GM19463 (cell line): ENCODE data around the gene DPF1.

Source experiments
- ATAC-seq: cut with Tn5 transposase; IDR thresholded peaks from one replicate; pipeline ENCODE4 v1.9.1; 2021; ENCODE audit warnings: mild to moderate bottlenecking, moderate library complexity; ENCODE audit not compliant: unreplicated experiment

DPF1 gene

DNA sequence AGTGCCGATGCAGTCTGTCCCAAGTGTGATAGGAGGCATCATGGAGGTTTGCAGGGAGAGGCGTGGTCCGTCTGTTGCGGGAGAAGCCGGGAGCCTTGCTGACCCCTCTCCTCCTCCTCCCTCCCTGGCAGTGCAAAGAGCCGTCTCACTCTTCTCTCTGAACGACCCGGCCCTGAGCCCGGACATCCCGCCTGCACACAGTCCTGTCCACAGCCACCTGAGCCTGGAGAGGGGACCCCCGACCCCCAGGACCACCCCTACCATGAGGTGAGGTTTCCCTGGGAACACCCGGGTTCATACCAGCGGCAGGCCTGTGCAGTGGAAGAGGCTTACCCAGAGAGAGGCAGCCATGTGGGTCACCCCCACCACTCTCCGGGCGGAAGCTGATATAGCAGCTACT lies 22.3 kb downstream of the DPF1 start:
- no peak for ATAC-seq

GRCh38 chr19:38199340-38199739 lies 24.7 kb downstream of the DPF1 start:
- no peak for ATAC-seq

DNA sequence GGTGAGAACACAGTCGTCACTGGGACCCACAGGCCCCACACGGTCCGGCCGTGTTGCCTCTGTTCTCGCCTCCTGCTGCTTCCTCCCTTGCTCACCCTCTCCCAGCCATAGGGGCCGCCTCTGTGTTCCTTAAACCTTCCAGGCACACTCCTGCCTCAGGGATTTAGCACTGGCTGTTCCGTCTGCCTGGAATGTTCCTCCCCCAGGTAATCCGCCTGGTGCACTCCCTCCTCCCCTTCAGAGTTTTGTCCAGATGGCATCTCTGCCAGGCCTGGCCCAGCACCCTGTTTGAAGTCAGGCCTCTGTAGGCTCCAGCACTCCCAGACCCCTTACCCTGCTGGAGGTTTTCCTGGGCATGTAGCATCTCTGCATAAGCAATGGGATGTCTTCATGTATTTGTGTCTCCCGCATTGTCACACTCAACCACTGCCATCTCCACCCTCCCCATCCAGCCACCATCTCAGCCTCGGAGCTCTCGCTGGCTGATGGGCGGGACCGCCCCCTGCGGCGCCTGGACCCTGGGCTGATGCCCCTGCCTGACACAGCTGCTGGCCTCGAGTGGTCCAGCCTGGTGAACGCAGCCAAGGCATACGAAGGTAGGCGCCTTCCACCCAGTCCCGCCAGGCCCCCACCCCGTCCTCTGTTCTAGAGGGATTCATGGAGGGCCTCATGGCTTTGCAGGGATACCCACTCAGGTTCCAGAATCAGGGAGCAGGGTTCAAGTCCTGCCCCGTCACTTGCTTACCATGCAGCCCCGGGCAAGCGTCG lies 25.9 kb downstream of the DPF1 start:
- no peak for ATAC-seq

DNA sequence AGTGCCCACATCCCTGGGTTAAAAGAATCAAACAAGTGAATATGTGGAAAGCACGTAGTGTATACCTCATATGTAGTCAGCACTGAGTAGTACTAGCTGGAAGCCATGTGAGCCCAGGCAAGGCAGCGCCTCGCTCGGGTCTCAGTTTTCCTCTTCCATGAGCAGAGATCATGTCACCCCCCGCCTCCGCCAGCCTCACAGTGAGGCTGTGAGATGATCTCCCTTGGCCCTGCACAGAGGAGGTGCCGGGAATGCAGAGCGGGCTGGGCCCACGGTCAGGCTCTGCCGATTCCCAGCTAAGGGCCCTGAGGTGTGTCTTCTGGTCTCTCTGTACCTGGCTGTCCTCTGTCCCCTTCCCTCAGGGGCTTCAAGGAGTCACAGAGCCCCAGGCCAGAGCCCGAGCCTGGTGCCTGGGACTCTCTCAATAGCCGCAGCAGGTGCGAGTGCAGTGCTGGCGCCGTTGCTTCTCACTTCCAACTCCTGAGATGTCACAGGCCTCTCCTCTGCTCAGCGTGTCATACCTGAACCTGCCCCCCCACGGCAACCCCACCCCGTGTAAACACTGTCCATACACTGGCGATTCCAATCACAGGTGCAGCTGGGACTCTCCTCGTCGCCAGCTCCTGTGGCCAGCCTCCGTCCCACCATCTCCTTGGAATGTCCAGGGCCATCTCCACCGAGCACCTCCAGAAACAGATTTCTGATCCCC lies 26.9 kb downstream of the DPF1 start:
- no peak for ATAC-seq

- no peak for ATAC-seq
Observed at GRCh38 chr19:38196245-38196837, 27.7 kb downstream of the DPF1 start.

DNA sequence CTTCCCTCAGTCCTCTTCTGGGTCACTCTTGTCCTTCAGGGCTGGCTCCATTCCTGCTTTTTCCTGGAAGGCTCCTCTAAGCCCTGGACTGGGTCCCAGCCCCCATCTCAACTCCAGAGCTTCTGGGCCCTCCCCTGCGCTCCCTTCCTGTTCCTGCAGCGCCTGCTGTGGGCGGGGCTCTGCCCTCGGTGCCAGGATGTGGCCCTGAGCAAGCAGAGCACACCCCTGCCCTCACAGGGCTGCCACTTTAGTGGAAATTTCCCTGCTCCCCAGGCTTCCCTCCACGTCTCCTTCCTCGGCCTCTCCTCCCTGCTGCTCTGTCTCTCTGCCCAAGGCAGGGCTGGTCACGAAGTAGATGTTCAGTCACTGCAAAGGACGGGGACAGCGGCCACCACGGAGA lies 28.8 kb downstream of the DPF1 start:
- no peak for ATAC-seq

GRCh38 chr19:38194061-38194701 lies 29.8 kb downstream of the DPF1 start:
- ATAC-seq = no peak

GRCh38 chr19:38193445-38193844 lies 30.6 kb downstream of the DPF1 start:
- ATAC-seq = no peak

DNA sequence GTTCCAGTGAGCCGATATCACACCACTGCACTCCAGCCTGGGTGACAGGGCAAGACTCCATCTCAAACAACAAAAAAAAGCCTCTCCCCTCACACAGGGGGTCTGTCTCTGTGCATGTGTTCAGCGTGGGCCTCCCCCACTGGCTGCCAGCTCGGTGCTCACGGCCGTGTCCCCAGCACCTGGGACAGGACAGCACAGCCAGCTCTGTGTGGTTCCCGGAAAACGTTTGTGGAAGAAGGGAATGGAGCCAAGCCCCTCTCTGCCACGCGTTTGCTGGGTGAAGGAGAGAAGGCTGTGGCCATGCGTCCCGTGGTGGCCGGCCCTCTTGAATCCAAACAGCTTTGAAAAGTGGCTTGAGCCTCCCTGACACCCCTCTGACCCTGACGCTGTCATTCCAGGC lies 32.3 kb downstream of the DPF1 start:
- ATAC-seq = no peak

DNA sequence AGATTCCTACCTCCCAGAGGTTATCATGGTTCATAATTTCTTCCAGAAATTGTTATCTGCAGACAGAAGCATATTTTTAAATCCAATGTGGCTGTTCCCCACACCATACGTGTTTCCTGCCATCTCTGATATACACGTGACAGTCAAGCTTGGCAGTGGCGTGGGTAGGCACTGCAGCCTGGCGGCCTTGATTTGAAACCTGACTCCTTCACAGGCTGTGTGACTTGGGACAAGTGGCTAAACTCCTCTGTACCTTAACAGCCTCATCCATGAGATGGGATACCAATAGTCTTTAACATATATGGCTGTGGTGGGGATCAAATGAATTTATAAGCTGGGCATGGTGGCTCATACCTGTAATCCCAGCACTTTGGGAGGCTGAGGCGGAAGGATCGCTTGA lies 33.2 kb downstream of the DPF1 start:
- no peak for ATAC-seq

- no peak for ATAC-seq
Observed at GRCh38 chr19:38190061-38190460, 34.0 kb downstream of the DPF1 start.

DNA sequence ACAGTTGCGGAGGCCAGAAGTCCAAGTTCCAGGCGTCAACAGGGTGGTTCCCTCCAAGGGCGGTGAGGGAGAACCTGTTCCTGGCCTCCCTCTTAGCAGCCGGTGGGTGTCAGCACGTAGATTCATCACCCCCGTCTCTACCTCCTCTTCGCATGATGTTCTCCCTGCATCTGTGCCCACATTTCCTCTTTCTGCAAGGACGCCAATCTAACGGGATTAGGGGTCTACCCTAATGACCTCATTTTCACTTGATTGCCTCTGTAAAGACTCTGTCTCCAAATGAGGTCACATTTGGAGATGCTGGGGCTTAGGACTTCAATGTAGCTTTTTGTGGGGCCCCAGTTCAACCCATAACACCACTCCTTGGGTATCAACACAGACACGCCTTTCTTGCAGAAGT lies 38.5 kb downstream of the DPF1 start:
- ATAC-seq = no peak

DNA sequence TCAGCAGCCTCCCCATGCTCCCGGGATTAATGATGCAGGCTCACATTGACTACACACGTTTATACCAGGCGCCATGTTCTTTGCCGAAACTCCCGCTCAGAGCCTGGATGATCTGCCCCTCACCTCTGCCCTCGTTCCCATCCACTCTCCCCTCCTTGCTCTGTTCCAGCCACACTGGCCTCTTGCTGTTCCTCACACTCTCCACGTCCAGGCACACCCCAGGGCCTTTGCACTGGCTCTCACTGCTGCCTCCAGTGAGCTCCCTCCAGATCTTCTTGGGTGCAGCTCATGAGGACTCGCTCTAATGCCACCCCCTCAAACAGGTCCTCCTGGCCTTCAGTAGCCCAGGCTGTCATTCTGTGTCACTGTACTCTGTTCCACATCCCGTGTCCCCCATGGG lies 39.2 kb downstream of the DPF1 start:
- ATAC-seq = no peak

- ATAC-seq = no peak
Observed at GRCh38 chr19:38183251-38183897, 40.6 kb downstream of the DPF1 start.

DNA sequence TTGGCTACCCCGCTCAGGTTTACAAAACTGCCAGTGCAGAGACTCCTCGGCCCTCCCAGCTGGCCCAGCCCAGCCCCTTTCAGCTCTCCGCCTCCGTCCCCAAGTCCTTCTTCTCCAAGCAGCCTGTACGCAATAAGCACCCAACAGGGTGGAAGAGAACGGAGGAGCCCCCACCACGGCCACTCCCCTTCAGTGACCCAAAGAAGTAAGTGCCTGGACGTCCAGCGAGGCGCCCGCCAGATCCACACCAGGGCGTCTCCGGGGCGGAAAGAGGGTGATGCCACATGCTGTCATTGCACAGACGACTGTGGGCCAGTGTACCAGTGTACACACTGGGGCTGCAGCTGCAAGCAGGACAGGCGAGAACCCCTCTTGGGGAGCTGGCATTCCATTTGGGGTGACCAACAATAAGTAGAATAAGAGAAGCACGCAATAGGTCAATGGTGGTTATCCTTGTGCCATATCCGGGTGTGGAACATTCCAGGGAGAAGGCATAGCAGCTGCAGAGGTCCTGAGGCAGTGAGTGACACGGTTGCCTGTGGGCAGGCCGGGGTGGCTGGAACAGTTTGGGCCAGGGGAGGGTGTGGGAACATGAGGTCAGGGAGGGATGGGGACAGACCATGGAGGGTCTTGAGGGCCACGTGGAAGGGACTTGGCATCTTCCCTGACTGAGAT lies 41.3 kb downstream of the DPF1 start:
- no peak for ATAC-seq

DNA sequence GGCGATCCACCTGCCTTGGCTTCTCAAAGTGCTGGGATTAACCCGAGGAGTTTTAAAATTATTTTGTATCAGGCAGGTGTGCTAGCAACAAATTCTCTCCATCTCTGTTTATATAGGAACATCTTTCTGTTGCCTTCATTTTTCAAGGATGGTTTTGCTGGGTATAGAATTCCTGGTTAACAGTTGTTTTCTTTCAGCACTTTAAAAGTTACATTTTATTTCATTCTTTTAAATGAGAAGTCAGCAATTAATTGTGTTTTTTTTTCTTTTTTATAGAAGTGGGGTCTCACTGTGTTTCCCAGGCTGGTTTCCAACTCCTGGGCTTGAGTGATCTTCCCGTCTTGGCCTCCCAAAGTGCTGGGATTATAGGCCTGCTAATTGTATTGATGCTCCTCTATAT lies 44.0 kb downstream of the DPF1 start:
- no peak for ATAC-seq

DNA sequence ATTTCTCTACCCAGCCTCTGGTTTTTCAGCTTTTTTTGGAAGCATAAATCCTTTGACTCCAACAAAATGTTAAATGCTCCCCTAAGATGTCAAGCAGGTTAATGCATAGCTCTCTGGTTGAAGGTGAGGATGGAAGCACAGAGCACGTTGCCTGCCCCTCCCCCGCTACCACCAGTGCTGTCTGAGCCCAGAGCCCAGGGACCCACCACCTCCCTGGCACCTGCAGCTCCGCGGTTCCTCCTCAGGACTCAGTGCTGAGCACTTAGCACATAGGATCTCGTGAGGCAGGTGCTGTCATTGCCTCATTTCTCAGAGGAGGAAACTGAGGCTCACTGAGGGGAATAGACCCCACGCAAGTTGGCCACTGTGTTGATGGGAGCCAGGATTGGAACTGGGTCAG lies 48.6 kb downstream of the DPF1 start:
- no peak for ATAC-seq

DNA sequence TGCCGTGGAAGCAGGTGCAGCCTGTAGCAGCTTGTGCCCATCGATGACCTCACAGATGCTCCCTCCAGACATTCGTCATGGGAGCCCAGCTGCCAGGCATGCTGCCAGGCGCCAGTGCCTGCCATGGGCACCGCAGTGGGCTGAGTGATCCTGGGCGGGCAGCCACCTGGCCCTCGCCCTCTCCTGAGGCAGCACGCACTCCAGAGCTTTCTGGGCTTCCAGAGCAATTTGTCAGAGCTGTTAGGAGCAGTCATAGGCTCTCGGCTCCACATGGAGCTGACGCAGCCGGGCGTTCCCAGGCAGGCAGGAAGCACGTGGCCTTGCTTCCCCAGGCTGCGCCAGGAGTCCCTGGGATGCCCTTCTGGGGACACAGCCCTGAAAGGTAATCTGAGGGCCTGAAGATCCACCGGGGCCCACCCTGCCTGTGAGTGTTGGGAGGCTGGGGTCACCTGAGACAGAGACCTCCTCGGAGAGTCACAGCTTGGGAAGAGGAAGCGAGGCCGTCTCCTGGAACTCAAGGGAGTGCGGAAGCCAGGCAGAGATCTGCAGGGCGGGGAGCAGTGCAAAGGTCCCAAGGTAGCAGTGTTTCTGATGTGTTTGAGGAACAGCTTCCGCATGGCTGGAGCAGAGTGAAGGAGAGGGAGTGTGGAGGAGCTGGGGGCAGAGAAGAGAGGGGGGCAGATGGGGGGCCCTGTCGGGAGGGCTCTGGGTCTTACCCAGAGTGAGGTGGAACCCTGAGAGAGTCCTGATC lies 50.6 kb downstream of the DPF1 start:
- no peak for ATAC-seq

DNA sequence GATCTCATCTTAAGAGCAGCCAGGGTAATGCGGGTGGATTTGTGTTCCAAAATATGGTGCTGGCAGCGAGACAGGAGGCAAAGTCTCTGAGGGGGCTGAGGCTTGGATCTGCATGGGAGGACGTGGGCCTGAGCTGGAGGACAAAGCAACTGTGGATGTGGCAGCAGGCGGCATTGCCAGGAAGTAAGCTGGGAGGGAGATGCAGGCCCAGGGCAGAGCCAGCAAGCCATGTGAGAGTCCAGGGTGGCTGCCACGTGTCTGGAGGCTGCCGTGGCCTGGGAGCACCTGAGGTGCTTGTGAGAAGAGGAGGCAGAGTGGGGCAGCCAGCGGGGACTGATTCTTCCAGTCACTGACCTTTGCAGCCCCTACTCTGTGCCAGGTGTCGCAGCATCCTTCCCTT lies 52.0 kb downstream of the DPF1 start:
- ATAC-seq = no peak

- ATAC-seq = no peak
Observed at GRCh38 chr19:38170334-38170733, 53.7 kb downstream of the DPF1 start.
